Measurements from ENCODE around the gene CPEB2.

The CPEB2 gene

DNA sequence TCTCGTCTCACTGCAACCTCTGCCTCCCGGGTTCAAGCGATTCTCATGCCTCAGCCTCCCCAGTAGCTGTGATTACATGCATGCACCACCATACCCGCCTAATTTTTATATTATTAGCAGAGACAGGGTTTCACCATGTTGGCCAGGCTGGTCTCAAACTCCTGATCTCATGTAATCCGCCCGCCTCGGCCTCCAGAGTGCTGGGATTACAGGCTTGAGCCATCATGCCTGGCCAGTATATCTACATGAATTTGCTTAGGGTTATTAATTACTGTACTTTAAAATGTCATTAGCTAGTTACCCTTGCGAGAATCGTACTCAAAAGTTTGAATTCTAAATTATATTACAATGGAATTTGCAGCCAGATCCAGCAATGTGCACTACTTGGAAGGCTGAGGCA is 8.9 kb downstream of the CPEB2 start:
- FAIRE-seq = no peak

- FAIRE-seq = no peak
Measured at GRCh38 chr4:15012017-15012788, 9.9 kb downstream of the CPEB2 start.

DNA sequence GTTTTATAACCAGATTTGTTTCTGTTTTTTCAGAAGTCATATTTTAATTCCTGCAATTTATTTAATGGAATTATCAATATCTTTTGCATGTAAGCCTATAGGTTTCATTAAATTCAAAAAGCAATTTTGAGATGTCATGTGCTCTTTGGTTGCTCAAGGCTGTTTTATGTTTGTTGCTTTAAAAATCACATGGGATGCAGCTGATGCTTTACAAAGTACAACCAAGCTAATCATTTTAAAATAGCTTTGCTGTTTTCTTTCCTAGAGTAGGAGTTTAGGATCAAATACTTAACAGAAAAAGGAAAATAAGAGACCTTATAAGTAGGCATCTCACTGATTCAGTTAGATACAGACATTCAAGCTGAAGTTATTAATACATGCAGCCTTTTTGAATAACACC is 11.3 kb downstream of the CPEB2 start:
- FAIRE-seq = no peak

- FAIRE-seq = no peak
Measured at GRCh38 chr4:15015170-15015569, 12.9 kb downstream of the CPEB2 start.

- FAIRE-seq = no peak
Measured at GRCh38 chr4:15018361-15018760, 16.1 kb downstream of the CPEB2 start.

GRCh38 chr4:15020502-15021286 is 18.4 kb downstream of the CPEB2 start:
- no peak for FAIRE-seq

DNA sequence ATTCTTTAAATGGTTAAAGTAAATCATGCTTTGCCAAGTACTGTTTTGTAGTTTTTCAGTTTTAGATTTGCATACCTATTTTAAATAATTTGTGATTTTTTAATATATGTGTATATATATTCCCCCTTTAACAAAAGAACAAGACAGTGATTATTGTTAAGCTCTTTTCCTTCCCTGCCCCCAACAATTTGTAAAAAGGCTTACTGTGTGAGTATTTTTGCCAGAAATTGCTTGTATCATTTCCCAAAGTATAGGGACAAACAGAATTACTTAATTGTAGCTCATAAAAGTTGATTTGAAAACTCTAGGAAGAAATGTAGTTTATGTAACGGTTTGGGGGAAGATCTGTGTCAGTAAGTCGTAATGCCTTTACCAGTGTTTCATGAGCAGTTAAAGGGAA is 19.0 kb downstream of the CPEB2 start:
- FAIRE-seq = no peak

GRCh38 chr4:15021946-15022345 is 19.7 kb downstream of the CPEB2 start:
- FAIRE-seq = no peak

GRCh38 chr4:15024386-15024785 is 22.1 kb downstream of the CPEB2 start:
- FAIRE-seq = no peak

DNA sequence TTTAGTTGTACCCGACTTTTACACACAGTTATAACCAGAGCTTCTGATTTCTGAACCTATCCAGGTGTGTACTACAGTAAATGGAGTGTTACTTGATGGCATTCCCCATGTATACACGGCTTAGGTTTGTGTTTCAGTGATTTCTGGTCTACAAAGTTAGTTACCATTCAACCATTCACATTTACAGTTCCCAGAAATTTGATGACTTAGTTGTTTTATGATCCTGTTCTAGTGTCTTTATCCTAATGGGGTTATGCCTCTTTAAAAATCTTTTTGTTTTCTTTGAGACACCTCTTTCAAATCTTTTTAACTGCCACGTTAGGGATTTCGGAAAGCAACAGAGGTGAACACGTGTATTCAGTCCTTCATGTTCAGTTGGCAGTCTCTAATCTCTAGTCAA is 23.4 kb downstream of the CPEB2 start:
- no peak for FAIRE-seq

GRCh38 chr4:15027921-15028435 is 25.7 kb downstream of the CPEB2 start:
- FAIRE-seq = no peak

DNA sequence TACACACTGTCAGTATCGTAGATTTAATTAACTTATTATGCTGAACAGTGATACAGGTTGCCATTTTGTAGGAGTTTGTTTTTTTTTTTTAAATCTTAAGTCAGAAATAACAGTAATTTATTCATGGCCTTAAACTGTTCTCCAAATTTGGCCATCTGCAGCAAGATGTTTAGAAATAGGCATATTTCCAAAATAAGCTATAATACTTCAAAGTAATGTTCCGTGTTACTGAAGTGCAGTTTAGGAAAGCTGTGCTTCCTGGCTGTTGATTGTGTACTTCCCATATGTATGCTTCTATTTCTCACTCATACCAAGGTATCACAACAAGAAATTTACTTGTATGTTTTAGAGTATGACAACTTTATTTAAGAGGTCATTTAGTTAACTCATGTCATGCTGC is 28.9 kb downstream of the CPEB2 start:
- no peak for FAIRE-seq

GRCh38 chr4:15031993-15032675 is 29.9 kb downstream of the CPEB2 start:
- FAIRE-seq = peak; percentile 84

DNA sequence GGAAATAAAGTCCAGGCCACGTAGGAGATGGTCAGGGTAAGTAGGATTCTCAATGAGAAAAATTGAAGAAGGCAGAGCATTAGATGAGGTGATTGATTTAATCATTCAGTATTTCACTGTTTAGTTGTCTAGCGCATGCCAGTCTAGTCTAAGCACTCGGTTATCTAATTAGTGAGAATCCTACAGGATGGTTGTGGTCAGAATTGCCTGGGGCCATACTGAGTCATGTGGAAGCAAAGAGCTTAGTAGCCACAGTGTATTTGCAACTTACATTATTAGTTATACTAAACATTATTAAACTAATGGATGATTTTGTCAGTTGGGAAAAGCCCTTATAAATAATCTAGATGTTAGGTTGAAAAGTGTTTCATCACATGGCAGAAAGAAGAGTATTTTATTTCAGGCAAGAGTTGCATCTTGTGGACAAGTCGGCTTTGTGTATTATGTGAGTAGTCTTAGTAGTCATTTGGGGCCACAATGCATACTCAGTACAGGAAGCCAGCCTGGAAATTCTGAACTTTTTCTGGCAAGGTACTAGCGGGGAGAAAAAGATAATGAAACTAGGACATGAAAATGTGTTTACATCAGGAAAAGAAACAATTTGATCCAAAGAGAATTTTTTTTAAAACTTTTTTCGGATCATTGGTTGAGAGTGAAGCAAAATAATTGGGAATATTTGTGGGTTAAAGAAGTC is 31.9 kb downstream of the CPEB2 start:
- FAIRE-seq = no peak

GRCh38 chr4:15035159-15035558 is 32.9 kb downstream of the CPEB2 start:
- FAIRE-seq = no peak

GRCh38 chr4:15037923-15038541 is 35.8 kb downstream of the CPEB2 start:
- FAIRE-seq = no peak

DNA sequence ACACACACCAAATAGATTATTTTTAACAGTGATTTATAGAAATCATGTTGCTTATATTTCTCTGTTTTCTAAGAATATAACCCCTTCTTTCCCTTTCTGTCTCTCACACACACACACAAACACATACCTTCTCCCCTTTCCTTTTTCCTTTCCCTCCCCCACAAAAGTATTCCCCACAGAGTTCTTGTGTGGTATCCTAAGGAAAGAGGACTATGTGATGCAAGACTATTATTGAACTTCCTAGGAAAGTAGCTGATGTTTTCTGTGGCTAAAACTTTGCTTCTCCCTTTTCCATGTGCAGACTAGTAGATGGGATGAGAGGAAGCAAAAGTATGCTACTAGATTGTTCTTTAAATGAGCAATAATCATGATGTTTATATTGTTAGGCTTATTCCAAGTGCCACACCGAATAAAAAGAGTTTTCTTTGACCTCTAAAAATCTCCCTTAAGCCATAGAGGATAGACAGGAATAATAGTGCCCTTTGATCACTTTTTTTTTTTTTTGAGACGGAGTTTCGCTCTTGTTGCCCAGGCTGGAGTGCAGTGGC is 38.7 kb downstream of the CPEB2 start:
- FAIRE-seq = no peak

GRCh38 chr4:15042529-15043167 is 40.4 kb downstream of the CPEB2 start:
- no peak for FAIRE-seq

DNA sequence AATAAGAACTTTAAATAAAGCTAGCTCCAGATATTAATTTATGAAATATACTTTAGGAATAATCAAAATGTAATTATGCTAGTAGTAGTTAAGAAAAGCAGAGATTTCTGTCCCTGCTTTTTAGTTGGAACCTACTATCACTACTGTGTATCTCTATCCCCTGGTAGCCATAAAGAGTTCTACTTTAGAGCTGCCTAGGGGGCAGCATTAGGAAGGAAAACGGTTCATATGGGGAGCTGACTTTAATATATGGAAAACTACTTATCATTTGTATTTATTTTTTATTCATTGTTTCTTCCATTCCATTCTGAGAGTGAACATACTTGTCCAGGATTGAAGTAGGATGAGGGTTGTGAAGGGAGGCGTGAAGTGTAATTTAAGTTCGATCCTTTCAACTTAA is 40.9 kb downstream of the CPEB2 start:
- peak; percentile 39 for FAIRE-seq

DNA sequence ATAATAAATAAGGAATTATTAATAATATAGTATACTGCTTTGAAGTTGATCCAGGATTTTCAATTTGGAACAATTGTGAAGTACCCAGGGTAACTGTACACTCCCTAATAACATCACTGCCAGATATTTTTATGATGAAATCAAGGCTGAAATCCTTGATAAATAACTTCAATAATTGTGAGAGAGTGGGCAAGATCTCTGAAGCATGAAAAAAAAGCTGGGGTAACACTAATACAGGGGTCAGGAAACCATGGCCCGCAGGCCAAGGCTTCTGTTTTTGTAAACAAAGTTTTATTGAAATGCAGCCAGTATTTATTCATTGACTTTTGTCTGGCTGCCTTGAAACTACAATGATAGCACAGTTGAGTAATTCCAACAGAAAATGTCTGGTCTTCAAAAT is 41.6 kb downstream of the CPEB2 start:
- FAIRE-seq = no peak

DNA sequence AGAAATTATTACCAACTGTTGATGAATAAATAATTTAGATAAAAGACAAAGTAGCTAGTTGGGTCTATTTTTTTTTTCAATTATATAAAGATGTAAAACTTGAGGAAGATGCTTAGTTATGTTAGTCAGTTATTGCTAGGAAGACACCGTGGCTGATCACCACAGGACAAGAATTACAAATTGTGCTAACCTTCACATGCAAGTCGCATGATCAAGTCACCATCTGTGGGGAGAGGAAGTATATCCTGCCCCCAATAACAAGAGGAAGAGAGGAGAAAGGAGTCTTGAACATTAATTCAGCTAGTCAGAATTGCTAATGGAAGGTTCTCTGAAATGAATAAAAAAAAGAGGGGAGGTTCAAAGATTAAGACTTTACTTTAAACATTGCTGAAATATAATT is 52.3 kb downstream of the CPEB2 start:
- FAIRE-seq = no peak

DNA sequence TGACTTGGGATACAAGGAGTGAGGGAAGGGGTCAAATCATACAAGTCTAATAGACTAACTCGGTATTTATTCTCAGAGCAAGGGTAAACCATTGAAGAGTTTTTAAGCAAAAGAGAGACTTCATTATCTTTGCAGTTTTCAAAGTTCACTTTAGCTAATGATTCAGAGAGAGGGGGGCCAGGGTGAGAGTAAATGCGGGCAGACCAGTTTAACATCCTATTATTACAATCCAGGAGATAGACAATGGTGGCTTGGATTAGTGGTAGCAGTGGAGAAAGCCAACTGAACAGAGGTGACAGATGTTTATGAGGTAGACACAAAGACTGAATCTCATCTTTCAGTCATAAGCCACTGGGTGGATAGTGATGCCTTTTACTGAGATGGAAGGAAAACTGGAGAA is 57.9 kb downstream of the CPEB2 start:
- FAIRE-seq = no peak

Measured in A204.1 (cell line).